ENCODE results near the gene SLFN13. TPM values are rescaled to one million over a fixed set of nuclear protein-coding genes. Genes with fewer than 3 reads are reported as not detected.

The SLFN13 gene
- total and polyA plus RNA-seq, 9 of the 15 experiments (the other 6 are each of a cell fraction or from before 2014, with no cell fraction given), result 0.04 to 0.49 (median 0.17) TPM

- CTCF ChIA-PET (ENCODE audit: low intra/inter-chr PET ratio), result no interaction called here
- BruUV-seq (replicated peaks), result no TSS peak
- peaks cover 49 to 53% of the 10 kb centered on the region in 2 experiments for H3K27me3 ChIP-seq (ENCODE audit: control insufficient read depth in 2 of 2, insufficient read depth in 2 of 2, low read length in 2 of 2)
These were observed 41.4 kb upstream of the SLFN13 start for GRCh38 chr17:35489944-35490343.

More at GRCh38 chr17:35489944-35490343, 41.4 kb upstream of the SLFN13 start:
- in situ Hi-C loops (cut with MboI) (no loop called here), intact Hi-C loops (cut with micrococcal nuclease) (no loop called here)
- POLR2A ChIA-PET, result interaction anchor here (0.7 kb wide), 1 partner anchor 28 kb away, joined by 4 read pairs; no protein-coding TSS in a partner anchor
- Histone ChIP-seq H3K79me2 (ENCODE audit: control insufficient read depth, insufficient read depth, low read length) (no peaks in the 10 kb centered on the region), H3K9ac (ENCODE audit: insufficient read depth in 1 of 2, low read depth in 2 of 2, low read length in 2 of 2) (no peak overlapping the region), H3K9me3 (replicated peaks; ENCODE audit: control insufficient read depth, insufficient read depth, low read depth, low read length) (no peaks in the 10 kb centered on the region), H2AFZ (ENCODE audit: low read depth, low read length) (no peak overlapping the region), H3K4me3 (no peak overlapping the region), H3K4me2 (ENCODE audit: insufficient read depth, low read length) (no peak overlapping the region), H3K4me1 (replicated peaks in 1 of 2; ENCODE audit: control insufficient read depth in 2 of 2, insufficient read depth in 2 of 2, low read length in 2 of 2) (peaks cover 0 to 11% of the 10 kb centered on the region in 2 experiments; a peak in 2 of 5 replicates), H3K36me3 (ENCODE audit: control insufficient read depth, insufficient read depth, low read length) (no peaks in the 10 kb centered on the region), H3K27ac (ENCODE audit: extremely low read depth, low read depth, low read length) (no peak overlapping the region), H3K9me1 (ENCODE audit: control insufficient read depth, insufficient read depth, low read length) (no peaks in the 10 kb centered on the region), H4K20me1 (replicated peaks; ENCODE audit: control insufficient read depth, insufficient read depth, low read length) (no peaks in the 10 kb centered on the region)
- no peak for ATAC-seq
- DNase-seq (ENCODE audit: extremely low read depth in 1 of 4, low spot score in 3 of 4), result no peak
- no peak for FAIRE-seq
- no peak for TF ChIP-seq ZKSCAN3 (CRISPR knock-in tag; IDR thresholded peaks at IDR 0.05)
- TF ChIP-seq MTA3 (IDR thresholded peaks at IDR 0.05; ENCODE audit: borderline replicate concordance), result no peak
- TF ChIP-seq ZNF431 (CRISPR knock-in tag; IDR thresholded peaks at IDR 0.05), result no peak
- TF ChIP-seq SIN3A (IDR thresholded peaks at IDR 0.05; ENCODE audit: borderline replicate concordance in 2 of 2, control insufficient read depth in 1 of 2, low read depth in 2 of 2, low read length in 2 of 2), result no peak
- no peak for TF ChIP-seq ZKSCAN8 (CRISPR knock-in tag; IDR thresholded peaks at IDR 0.05)
- no peak for TF ChIP-seq ZNF398 (CRISPR knock-in tag; IDR thresholded peaks at IDR 0.05)
- no peak for TF ChIP-seq SNRNP70 (optimal IDR thresholded peaks at IDR 0.05; ENCODE audit: low read depth, low read length)
- 0% methylated on average over 7 of the region's 18 CpGs for WGBS (ENCODE audit: insufficient coverage, low coverage, missing lambda C conversion rate)

Measured in K562 (cell line).